Duodenal mucosa (tissue), 2 donors: Measurements from ENCODE around the gene REG3A.

ENCODE experiments used
- H3K27ac ChIP-seq: one replicate; pipeline ENCODE4 v1.7.0; 2013; ENCODE audit warnings: low read depth, low read length
- H3K27me3 ChIP-seq, 2 donors: one replicate each; pipeline ENCODE4 v1.7.0; 2013; ENCODE audit warnings: low read length in 2 of 2, control low read depth in 1 of 2; ENCODE audit not compliant: insufficient read depth in 2 of 2, control insufficient read depth in 1 of 2
- H3K36me3 ChIP-seq, 2 donors: one replicate each; pipeline ENCODE4 v1.7.0; 2013; ENCODE audit warnings: low read length in 2 of 2, control low read depth in 1 of 2; ENCODE audit not compliant: insufficient read depth in 2 of 2, control insufficient read depth in 1 of 2
- H3K4me1 ChIP-seq, 2 donors: one replicate each; pipeline ENCODE4 v1.7.0; 2013; ENCODE audit warnings: low read length in 2 of 2, control low read depth in 1 of 2; ENCODE audit not compliant: insufficient read depth in 2 of 2, control insufficient read depth in 1 of 2
- H3K4me3 ChIP-seq, 2 donors: one replicate each; pipeline ENCODE4 v1.7.0; 2013; ENCODE audit warnings: low read length in 2 of 2, low read depth in 1 of 2
- H3K9ac ChIP-seq, 2 donors: one replicate each; pipeline ENCODE4 v1.7.0; 2013; ENCODE audit warnings: low read length in 2 of 2, low read depth in 1 of 2
- H3K9me3 ChIP-seq, 2 donors: one replicate each; pipeline ENCODE4 v1.7.0; 2013; ENCODE audit warnings: low read length in 2 of 2, control low read depth in 1 of 2; ENCODE audit not compliant: control insufficient read depth in 1 of 2

Gene REG3A

GRCh38 chr2:79162801-79163200 is 3.2 kb upstream of the REG3A start:
- Histone ChIP-seq H3K4me1 (peaks cover 9 to 29% of the 10 kb centered on the region in 2 donors), H3K9me3 (no peaks in the 10 kb centered on the region), H3K27ac (no peak overlapping the region), H3K36me3 (no peaks in the 10 kb centered on the region), H3K4me3 (no peak overlapping the region), H3K27me3 (no peaks in the 10 kb centered on the region), H3K9ac (no peak overlapping the region)

- Histone ChIP-seq H3K27ac (no peak overlapping the region), H3K4me1 (peaks cover 11 to 30% of the 10 kb centered on the region in 2 donors), H3K9ac (no peak overlapping the region), H3K9me3 (no peaks in the 10 kb centered on the region), H3K36me3 (no peaks in the 10 kb centered on the region), H3K4me3 (no peak overlapping the region), H3K27me3 (no peaks in the 10 kb centered on the region)
These were observed 2.6 kb upstream of the REG3A start for GRCh38 chr2:79162132-79162531.

GRCh38 chr2:79159030-79159429 is 523 bp downstream of the REG3A start:
- Histone ChIP-seq H3K27me3 (no peaks in the 10 kb centered on the region), H3K9ac (no peak overlapping the region), H3K4me1 (peaks cover 11 to 42% of the 10 kb centered on the region in 2 donors), H3K27ac (no peak overlapping the region), H3K4me3 (peak overlapping the region; percentile 28 to 53), H3K36me3 (no peaks in the 10 kb centered on the region), H3K9me3 (no peaks in the 10 kb centered on the region)

- Histone ChIP-seq H3K27me3 (no peaks in the 10 kb centered on the region), H3K9ac (no peak overlapping the region), H3K36me3 (no peaks in the 10 kb centered on the region), H3K4me3 (peak overlapping the region; percentile 1 to 53), H3K9me3 (no peaks in the 10 kb centered on the region), H3K4me1 (peaks cover 6 to 33% of the 10 kb centered on the region in 2 donors), H3K27ac (no peak overlapping the region)
These were observed 3.6 kb downstream of the REG3A start for GRCh38 chr2:79155826-79156476.

GRCh38 chr2:79139423-79139822 is 20.1 kb downstream of the REG3A start:
- Histone ChIP-seq H3K9ac (no peak overlapping the region), H3K36me3 (no peaks in the 10 kb centered on the region), H3K27ac (no peak overlapping the region), H3K4me3 (no peak overlapping the region), H3K9me3 (no peaks in the 10 kb centered on the region), H3K4me1 (peaks cover 4 to 18% of the 10 kb centered on the region in 2 donors), H3K27me3 (no peaks in the 10 kb centered on the region)

- no peak overlapping the region for H3K4me3 ChIP-seq
- H3K9me3 ChIP-seq: no peaks in the 10 kb centered on the region
- H3K27ac ChIP-seq: no peak overlapping the region
- no peaks in the 10 kb centered on the region for H3K36me3 ChIP-seq
- H3K9ac ChIP-seq: no peak overlapping the region
- H3K27me3 ChIP-seq: no peaks in the 10 kb centered on the region
- H3K4me1 ChIP-seq: peaks cover 4 to 18% of the 10 kb centered on the region in 2 donors
These were observed 21.2 kb downstream of the REG3A start for GRCh38 chr2:79138385-79138784.

GRCh38 chr2:79131687-79132086 is 27.9 kb downstream of the REG3A start:
- H3K9ac ChIP-seq: no peak overlapping the region
- H3K27ac ChIP-seq: no peak overlapping the region
- H3K4me3 ChIP-seq: no peak overlapping the region
- H3K4me1 ChIP-seq: no peaks in the 10 kb centered on the region
- H3K36me3 ChIP-seq: no peaks in the 10 kb centered on the region
- no peaks in the 10 kb centered on the region for H3K27me3 ChIP-seq
- H3K9me3 ChIP-seq: no peaks in the 10 kb centered on the region

- H3K4me1 ChIP-seq: no peaks in the 10 kb centered on the region
- no peak overlapping the region for H3K4me3 ChIP-seq
- no peak overlapping the region for H3K27ac ChIP-seq
- no peak overlapping the region for H3K9ac ChIP-seq
- H3K36me3 ChIP-seq: no peaks in the 10 kb centered on the region
- H3K27me3 ChIP-seq: no peaks in the 10 kb centered on the region
- no peaks in the 10 kb centered on the region for H3K9me3 ChIP-seq
These were observed 29.7 kb downstream of the REG3A start for GRCh38 chr2:79129804-79130203.

- H3K4me3 ChIP-seq: no peak overlapping the region
- H3K4me1 ChIP-seq: no peaks in the 10 kb centered on the region
These were observed 30.3 kb downstream of the REG3A start for GRCh38 chr2:79129260-79129659.

GRCh38 chr2:79128406-79128805 is 31.1 kb downstream of the REG3A start:
- Histone ChIP-seq H3K36me3 (no peaks in the 10 kb centered on the region), H3K4me1 (no peaks in the 10 kb centered on the region), H3K27me3 (no peaks in the 10 kb centered on the region), H3K9me3 (no peaks in the 10 kb centered on the region), H3K27ac (no peak overlapping the region), H3K4me3 (no peak overlapping the region), H3K9ac (no peak overlapping the region)

More at GRCh38 chr2:79129260-79129659, 30.3 kb downstream of the REG3A start:
- H3K36me3 ChIP-seq: no peaks in the 10 kb centered on the region
- H3K9ac ChIP-seq: no peak overlapping the region
- H3K27me3 ChIP-seq: no peaks in the 10 kb centered on the region
- H3K27ac ChIP-seq: no peak overlapping the region
- no peaks in the 10 kb centered on the region for H3K9me3 ChIP-seq

GRCh38 chr2:79125721-79125985 is 33.9 kb downstream of the REG3A start:
- no peaks in the 10 kb centered on the region for H3K27me3 ChIP-seq
- no peak overlapping the region for H3K27ac ChIP-seq
- H3K9ac ChIP-seq: no peak overlapping the region
- no peaks in the 10 kb centered on the region for H3K4me1 ChIP-seq
- H3K4me3 ChIP-seq: no peak overlapping the region
- H3K9me3 ChIP-seq: no peaks in the 10 kb centered on the region
- peaks cover 11% of the 10 kb centered on the region in 2 donors for H3K36me3 ChIP-seq
